Effector CD8-positive, alpha-beta T cell (primary cell): ENCODE results near the gene HRAS.

Experiments used
- DNase-seq: peaks from one replicate; lab custom pipeline; 2025; lab: John Stamatoyannopoulos, UW

HRAS gene

DNA sequence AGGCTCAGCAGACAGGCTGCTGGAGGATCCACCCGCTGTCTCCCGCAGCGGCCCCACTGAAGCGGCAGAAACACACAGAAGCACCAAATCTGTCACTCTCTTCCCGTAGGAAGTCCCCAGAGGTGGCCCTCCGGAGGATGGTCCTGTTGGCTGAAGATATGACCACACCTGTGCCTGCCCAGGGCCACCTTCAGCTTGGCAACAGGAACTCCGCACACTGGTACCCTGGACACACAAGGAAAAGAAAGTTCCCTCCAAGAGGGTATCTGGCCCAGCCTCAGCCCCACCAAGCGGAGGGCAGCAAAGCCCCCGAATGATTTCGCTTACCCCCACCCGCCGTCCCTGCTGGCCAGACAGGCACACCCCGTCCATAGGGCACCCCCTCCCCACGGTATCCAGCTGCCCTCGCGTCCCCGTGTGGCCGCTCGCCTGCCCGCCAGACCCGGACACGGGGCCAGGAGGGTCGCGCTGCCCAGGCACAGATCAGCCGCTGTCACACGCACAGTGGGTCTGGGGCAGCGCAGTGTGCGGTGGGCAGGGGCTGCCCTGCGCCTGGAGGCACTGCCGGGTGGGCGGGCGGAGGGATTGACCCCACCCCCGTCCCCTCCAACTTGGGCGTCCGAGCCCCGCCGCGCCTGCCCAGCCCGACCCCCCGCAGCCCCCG, 32.4 kb upstream of the HRAS start:
- DNase-seq = peak; percentile 26

DNA sequence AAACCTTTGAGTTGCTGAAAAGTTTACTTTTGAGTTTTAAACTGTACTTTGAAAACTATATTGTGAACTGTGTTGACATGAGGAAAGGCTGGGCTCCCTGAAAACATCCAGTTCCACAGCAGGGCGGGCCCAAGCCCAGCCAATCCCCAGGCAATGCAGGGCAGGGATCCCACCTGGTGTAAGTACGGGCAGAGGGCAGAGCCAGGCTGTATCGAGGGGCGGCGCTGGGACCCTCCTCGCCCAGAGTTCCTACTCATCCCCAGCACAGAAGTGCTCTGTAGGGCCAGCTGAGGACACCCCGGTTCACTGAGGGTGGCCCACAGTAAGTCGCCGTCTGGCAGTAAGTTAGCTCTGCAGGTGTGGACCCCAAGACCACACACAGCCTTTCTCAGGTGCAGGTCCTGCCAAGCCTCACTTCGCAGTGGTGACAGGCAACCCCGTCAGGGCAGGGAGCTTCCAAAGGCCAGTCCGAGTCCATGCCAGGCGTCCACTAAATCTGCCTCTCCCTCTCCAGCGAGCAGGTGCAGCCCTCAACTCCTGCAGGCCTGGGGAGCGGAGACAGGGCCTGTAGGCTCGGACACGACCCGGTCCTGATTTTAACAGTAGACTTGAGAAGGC, 31.7 kb upstream of the HRAS start:
- no peak for DNase-seq

DNA sequence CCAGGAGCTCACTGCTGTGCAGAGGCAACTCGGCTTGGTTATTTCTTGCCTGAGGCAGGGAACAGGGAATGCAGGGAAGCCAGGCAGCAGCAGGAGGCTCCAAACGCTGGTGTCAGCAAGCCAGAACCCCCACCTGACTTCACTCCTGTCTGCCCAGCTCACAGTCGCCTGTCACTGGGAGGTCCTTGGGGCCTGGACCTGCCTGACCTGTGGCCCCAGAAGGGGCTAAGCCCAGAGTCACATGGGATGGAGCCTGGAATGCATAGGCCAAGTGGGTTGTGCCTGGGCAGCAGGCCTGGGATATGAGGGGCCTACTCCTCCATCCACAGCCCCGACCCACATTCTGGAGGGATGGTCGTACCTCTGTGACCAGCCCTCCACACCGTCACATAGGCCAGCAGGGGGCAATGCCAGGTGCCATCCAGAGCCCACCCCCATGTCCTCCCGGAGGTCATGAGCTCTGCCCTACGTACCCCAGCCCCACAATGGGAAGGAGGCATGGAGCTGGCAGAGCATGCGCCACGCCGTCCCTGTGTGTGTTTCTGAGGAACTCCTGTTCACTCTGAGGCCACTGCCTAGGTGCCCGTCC, 30.6 kb upstream of the HRAS start:
- no peak for DNase-seq

DNA sequence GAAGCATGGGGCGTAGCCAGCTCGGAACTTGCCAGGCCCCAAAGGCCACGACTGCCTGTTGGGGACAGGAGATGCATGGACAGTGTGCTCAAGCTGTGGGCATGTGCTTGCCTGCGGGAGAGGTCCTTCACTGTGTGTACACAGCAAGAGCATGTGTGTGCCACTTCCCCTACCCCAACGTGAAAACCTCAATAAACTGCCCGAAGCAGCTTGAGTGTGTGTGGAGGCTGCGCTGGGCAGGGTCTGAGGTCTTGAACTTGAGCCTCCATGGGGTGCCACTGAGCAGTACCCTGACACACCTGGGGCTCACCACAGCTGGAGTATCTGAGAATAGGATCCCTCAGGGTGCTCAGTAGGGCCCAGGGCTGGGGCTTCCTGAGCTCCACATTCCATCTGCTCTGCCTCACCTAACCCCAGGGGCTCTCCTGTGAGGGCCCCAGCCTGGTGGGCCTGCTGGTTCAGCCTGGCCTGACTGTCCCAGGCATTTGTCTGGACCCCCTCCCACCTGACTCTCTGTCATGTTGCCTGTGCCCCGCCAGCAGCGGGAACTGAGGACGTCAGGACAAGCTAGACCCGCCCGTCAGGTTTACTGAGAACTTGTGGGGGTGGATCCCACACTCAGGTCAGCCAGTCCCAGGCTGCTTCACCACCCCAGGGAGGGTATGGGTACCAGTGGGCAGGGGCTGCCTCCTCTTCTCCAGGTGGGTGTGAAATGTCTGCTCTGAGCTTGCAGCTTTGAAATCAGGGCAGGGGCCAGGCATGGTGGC, 28.6 kb upstream of the HRAS start:
- no peak for DNase-seq

DNA sequence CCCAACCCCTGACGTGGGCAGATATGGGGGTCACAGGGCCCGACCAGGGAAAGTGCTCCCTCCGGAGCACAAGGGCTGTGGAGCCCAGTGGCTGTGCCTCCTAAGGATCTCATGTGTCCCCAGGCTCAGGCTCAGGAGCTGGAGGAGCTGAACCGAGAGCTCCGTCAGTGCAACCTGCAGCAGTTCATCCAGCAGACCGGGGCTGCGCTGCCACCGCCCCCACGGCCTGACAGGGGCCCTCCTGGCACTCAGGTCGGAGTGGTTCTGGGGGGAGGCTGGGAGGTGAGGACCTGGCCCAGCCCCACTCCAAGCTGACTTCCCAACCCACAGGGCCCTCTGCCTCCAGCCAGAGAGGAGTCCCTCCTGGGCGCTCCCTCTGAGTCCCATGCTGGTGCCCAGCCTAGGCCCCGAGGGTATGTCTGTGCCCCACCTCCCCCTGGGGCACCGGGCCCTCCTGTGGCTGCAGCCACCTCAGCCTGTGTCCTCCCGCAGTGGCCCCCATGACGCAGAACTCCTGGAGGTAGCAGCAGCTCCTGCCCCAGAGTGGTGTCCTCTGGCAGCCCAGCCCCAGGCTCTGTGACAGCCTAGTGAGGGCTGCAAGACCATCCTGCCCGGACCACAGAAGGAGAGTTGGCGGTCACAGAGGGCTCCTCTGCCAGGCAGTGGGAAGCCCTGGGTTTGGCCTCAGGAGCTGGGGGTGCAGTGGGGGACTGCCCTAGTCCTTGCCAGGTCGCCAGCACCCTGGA, 27.9 kb upstream of the HRAS start:
- DNase-seq = no peak

DNA sequence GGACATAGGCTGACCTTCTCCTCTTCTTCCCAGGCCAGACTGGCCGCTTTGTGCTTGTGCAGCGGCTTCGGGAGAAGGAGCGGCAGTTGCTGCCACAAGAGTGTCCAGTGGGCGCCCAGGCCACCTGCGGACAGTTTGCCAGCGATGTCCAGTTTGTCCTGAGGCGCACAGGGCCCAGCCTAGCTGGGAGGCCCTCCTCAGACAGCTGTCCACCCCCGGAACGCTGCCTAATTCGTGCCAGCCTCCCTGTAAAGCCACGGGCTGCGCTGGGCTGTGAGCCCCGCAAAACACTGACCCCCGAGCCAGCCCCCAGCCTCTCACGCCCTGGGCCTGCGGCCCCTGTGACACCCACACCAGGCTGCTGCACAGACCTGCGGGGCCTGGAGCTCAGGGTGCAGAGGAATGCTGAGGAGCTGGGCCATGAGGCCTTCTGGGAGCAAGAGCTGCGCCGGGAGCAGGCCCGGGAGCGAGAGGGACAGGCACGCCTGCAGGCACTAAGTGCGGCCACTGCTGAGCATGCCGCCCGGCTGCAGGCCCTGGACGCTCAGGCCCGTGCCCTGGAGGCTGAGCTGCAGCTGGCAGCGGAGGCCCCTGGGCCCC, 26.8 kb upstream of the HRAS start:
- no peak for DNase-seq

DNA sequence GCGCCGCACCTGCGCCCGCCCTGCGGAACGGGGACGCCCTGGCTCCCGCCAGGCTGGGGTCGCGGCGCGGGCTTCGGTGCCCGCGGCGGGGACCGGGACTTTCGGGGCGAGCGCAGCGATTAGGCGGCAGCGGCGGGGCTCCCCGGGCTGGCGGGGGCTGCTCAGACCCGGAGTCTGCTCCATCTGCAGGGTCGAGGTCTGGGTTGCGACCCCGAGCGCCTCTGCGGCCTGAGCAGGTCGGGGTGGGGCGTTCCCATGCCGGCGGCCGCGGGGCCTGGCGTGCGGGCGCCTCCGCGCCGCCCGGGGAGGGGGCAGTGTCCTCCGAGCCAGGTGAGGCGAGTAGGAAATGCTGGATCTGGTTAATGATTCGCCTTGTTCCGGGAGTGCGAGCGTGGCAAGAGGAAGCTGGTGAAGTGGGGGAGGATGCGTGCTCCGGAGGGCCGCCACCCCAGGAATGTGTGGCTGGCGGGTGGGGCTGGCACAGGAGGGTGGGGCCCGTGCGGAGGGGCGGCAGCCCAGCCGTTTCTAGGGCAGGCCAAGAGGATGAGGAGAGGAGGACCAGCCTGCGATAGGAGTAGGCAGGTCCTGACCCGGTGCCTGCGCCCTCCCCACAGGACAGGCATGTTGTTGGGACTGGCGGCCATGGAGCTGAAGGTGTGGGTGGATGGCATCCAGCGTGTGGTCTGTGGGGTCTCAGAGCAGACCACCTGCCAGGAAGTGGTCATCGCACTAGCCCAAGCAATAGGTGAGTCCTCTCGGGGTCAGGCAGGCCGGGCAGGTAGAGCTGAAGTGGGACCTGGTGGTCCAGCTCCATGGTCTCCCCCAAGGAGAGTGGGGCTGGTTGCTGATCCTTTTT, 26.0 kb upstream of the HRAS start:
- DNase-seq = no peak

DNA sequence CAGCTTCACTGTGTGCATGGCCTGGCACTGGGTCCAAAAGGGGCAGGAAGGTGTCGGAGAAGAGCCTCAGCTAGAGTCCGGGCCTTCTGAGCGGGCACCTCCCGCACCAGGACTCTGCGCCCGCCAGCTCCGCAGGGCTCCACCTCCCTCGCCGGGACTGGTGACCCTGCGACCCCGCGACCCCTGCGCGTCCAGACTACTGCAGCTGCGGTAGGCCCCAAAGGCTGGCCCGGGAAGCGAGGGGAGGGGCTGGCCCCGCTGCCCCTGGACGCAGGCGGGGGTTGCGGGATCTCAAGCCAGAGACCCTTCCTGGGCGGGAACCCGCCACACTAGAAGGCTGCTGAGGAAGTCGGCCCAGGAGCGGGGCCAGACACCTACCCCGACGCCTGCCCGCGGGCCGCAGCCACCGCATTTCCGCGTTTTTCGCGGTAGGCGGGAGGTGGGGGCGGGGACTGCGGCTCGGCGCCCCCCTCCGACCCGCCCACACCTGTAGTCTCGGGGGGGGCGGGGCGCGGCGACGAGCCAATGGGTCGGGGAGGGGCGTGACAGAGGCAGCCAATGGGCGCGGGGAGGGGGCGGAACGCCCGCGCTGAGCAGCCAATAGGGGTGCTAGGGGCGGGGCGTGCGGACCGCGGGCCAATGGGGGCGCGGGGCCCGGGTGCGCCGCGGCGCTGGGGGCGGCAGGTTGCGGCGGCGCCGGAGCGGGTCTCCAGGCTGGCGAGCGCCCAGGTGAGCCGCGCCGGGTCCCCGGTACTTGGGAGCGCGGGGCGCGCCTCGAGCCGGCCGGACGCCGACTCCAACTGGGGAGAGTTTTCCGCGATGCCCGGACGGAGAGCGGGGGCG, 25.1 kb upstream of the HRAS start, which contains the start of the genes LMNTD2 and RASSF7:
Gene LMNTD2 (minus strand): TSS at position 434 of the 843 bp plus-strand sequence. CDS start 22 bp downstream, at position 412.
Gene RASSF7 (plus strand): TSS at position 666 of the 843 bp plus-strand sequence. CDS start 799 bp downstream, outside the sequence.
- DNase-seq = peak; percentile 94

DNA sequence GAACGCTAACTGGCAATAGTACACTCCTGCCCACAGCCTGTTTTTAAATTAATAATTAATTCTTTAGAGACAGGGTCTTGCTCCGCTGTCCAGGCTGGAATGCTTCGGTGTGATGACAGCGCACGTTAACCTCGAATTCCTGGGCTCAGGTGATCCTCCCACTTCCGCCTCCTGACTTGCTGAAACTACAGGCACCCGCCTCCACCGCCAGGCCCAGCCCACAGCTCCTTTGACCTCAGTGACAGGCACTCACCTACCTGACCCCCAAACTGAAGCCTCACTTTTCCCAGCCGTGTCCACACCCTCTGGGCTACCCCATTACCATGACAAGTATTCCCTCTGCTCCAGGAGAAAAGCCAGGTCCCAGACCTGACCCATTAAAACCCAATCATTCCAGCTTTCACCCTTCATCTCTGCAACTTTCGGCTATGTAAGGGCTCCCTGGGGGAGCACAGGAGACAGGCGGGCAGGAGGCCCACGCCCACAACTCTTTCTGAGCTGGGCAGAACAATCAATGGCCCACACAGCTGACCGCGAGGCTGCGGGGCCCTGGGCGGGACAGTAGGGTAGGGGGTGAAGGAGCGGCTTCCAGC, 24.4 kb upstream of the HRAS start:
- no peak for DNase-seq

DNA sequence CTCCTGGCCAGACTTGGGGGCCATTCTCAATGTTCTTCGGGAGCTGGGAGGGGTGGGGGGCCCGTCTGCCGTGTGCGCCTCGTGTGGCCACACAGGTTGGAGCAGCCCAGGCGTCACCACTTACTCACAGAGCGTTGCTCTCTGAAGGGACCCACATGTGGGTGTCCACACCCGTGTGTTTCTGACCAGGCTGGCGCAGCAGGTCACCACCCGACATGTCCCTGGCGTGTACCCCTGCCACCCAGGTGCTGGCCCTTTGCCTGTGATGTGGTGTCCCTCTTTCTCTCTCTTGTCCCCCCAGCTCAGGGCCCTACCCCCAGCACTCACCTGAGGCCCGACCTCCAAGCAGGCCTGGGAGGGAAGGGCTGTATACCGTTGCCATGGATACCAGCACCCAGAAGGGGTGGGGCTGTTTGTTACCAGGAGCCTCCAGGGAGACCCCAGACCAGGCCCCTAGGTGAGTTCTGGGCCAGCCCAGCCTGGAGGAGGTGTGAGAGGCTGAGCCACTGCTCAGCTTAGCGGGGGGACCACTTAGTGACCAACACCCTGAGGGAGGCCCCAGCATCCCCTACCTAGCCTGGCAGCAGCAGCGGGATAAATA, 23.7 kb upstream of the HRAS start:
- no peak for DNase-seq

DNA sequence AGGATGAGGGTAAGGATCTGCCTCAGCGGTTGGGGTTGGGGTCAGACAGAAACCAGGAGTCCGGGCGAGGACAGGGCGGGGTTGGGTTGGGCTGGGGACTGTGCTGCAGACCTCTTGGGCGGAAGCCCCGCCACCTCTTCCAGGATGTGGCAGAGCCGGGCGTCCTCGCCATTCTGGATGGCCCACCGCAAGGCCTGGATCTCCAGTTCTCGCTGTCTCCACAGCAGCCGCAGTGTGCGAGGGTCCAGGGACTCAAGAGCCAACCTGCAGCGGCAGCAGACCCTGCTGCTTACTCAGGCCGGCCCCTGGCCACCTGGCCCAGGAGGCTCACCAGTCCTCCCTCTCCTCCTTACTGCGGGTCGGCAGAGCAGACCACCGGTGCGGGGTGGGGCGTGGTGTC, 23.1 kb upstream of the HRAS start:
- DNase-seq = no peak

DNA sequence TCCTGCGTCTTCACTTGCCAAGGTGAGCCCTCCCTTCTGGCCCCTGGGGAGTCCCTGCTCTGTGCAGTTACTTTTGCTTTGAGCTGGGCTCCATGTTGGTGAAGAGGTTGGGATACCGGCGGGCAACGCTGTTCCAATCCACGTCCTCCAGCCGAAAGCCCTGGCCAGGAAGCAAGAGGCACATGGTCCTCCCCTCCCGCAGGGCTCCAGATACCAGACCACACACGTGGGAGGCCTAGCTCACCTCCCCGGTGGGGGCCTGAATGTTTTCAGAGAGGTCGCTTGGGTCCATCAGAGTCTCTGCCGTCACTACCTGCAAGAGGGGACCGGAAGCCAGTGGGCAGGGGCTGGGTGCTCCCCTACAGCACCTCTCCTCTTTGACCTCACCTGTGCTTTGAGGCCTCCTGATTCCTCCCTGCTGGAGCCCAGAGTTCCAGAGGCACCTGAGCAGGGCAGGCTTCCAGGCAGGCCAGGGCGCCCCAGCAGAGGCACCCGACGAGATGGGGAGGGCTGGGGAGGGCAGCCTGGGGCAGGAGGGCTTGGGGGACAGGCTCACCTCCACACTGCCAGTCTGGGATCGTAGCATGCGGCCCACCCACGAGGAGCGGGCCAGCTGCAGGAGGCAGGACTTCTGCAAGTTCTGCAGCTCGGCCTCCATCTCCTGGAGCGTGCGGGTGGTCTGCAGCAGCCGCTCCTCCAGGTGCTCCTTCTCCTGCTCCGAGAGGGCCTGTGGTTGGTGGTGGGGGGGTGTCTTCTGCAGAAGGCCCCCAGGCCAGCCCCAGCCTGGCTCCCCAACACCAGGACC, 22.2 kb upstream of the HRAS start:
- no peak for DNase-seq

DNA sequence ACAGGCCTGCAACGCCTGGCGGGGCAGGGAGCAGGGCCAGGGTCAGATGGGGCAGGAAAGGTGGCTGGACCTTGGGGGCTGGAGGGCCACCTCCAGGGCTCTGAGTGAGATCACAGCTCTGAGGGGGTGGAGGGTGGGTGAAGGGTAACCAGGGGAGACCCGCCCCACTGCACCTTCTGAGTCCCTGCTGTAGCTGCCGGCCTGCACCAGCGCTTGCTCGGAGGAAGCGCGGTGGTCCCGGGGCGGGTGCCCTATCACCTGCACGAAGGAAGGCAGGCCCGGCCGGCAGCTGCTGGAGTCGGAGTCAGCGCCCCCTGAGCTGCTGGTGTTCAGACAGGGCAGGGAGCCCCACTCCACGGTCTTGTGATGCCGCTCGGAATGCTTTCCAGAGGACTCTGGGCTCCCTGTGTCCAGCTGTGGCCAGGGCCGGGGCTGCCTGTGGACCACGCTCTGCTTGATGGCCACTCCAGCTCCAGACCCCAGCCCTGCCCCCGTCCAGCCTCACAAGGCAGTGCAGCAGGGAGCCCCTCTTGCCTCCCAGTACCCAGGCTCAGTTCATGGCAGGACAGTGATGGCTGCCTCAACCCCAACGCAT, 21.4 kb upstream of the HRAS start:
- DNase-seq = no peak

DNA sequence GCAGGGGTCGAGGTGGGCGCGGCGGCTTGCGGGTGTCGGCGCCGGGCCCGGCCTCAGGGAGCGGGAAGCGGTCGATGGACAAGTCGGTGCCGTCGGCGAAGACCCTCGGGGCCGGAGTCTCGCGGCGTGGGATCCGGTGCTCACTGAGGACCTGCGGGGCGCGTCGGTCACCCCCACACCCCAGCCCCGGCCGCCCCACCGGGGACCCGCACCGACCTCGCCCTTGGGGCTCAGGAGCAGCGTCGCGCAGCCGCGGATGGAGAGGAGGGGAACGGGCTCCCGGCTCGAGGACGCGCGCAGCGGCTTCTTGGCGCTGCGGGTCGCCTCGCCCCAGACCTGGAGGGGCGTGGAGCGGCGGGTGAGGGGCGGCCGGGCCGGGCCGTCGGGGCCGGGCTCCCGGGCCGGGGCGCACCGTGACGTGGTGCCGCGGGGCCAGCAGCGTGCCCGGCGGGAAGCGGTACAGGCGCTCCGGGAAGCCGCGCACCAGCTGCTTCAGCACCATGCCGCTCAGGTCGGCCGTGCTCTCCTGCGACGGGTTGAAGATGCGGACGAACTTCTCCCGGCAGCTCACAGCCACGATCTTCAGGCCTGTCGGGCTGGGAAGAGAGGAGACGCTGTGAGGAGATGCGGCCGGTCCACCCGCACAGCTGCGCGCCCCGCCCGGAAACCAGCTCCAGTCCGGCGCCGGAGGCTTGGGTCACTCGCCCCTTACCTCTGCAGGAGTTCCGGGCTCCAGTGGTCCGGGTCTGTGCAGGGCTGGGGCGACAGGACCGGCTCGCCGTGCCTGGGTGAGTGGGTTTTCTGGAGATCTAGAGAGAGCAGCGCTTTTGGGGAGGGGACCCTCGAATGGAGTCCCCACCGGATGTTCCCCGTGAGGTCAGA, 20.6 kb upstream of the HRAS start:
- DNase-seq = no peak

DNA sequence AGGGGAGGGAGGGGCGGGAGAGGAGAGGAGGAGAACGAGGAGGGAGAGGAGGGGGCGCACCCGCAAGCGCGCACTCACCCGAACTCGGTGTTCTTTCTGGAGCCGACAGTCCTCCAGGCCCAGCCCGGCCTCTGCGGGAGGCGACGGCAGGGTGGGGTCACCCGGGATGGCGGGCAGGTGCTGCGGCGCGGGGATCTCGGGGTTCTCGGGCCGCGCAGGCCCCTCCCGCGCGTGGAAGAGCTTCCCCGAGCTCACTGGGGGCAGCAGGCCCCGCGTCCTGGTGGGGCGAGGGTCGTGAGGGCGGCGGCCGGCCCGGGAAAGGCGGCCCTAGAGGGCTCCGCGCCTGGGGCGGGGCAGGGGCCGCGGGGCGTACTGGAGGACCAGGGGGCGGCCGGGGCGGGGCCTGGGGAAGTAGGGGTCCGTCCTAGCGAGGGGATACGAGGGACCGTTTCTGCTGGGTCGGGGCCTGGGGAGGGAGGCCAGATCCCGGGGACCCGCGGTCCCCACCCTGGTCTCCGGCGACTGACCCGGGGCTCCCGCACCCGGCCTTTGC, 19.9 kb upstream of the HRAS start:
- DNase-seq = no peak
